Esophagus muscularis mucosa (tissue), 4 donors: Measurements from ENCODE around the gene SLC29A4. TPM values are rescaled to one million over a fixed set of nuclear protein-coding genes. Genes with fewer than 3 reads are reported as not detected.
"Not testable (repeated sequence)": the region's sequence is repeated elsewhere in the genome, so short reads cannot be mapped to it uniquely, and the experiment has no call there.

Experiments used
- DNase-seq: peaks from one replicate; pipeline ENCODE4 v3.0.0-alpha.2; 2017; ENCODE audit errors: extremely low spot score
- H3K27ac ChIP-seq, 4 donors: fragments of 200-600 bp; sonication (generic); replicated peaks in 1 of 4; 1 replicate in 3 of 4; 2 replicates in 1 of 4; pipeline ENCODE4 v1.5.1; 2016 to 2019; ENCODE audit warnings: mild to moderate bottlenecking in 1 of 4
- H3K27me3 ChIP-seq, 4 donors: fragments of 200-600 bp; sonication (generic); one replicate each; pipeline versions ENCODE4 v1.5.1 to v1.6.0; 2016 to 2019
- H3K36me3 ChIP-seq, 4 donors: fragments of 200-600 bp; sonication (generic); one replicate each; pipeline ENCODE4 v1.5.1; 2016 to 2019
- H3K4me1 ChIP-seq, 4 donors: fragments of 200-600 bp; sonication (generic); one replicate each; pipeline ENCODE4 v1.5.1; 2016 to 2019
- H3K4me3 ChIP-seq, 4 donors: fragments of 200-600 bp; sonication (generic); 1 replicate in 2 of 4; 2 replicates in 2 of 4; pipeline ENCODE4 v1.5.1; 2016 to 2019; ENCODE audit warnings: mild to moderate bottlenecking in 4 of 4, moderate library complexity in 1 of 4
- H3K9me3 ChIP-seq, 4 donors: fragments of 200-600 bp; sonication (generic); 1 replicate in 3 of 4; 2 replicates in 1 of 4; pipeline ENCODE4 v1.5.1; 2016 to 2019
- EP300 ChIP-seq: sonication (generic); formaldehyde crosslinking; IDR thresholded peaks from one replicate; pipeline ENCODE4 v1.6.1; 2017; ENCODE audit warnings: antibody characterized with exemption
- POLR2A ChIP-seq: fragments of 450-650 bp; IDR thresholded peaks from one replicate; pipeline ENCODE4 v1.6.1; 2017; ENCODE audit warnings: antibody characterized with exemption, moderate library complexity, mild to moderate bottlenecking, low read depth
- POLR2AphosphoS5 ChIP-seq, 2 donors: sonication (generic); formaldehyde crosslinking; IDR thresholded peaks; one replicate each; pipeline ENCODE4 v1.6.1; 2017; ENCODE audit warnings: antibody characterized with exemption in 2 of 2
- WGBS: methylation state at CpG from one replicate; pipeline ENCODE4 v1.1.5; 2018; 5-methylcytosine and 5-hydroxymethylcytosine counted together
- intact Hi-C: fragments of 100-400 bp; cut with DNase I; formaldehyde crosslinking; loops from one replicate; pipeline ENCODE4 v1.15.1; 2023
- total RNA-seq, 4 donors: library from RNA; depleted of rRNA; stranded (reverse); fragments of >200 nt; gene quantifications; one replicate each; pipeline versions ENCODE4 v1.1.0 to v1.2.1, GENCODE V29; 2016
- TF ChIP-seq, protein P1 (sequence below), 3 experiments: fragments of 200-600 bp in 2 of 3; fragments of 450-650 bp in 1 of 3; sonication (generic) in 2 of 3; IDR thresholded peaks; one replicate each; pipeline ENCODE4 v1.5.1; 2017 to 2019; ENCODE audit warnings: antibody characterized with exemption in 3 of 3, mild to moderate bottlenecking in 2 of 3, moderate library complexity in 1 of 3

SLC29A4 gene
- total RNA-seq, 4 donors from 2014 or later = 2.5 to 6.3 (median 4.1) TPM

DNA sequence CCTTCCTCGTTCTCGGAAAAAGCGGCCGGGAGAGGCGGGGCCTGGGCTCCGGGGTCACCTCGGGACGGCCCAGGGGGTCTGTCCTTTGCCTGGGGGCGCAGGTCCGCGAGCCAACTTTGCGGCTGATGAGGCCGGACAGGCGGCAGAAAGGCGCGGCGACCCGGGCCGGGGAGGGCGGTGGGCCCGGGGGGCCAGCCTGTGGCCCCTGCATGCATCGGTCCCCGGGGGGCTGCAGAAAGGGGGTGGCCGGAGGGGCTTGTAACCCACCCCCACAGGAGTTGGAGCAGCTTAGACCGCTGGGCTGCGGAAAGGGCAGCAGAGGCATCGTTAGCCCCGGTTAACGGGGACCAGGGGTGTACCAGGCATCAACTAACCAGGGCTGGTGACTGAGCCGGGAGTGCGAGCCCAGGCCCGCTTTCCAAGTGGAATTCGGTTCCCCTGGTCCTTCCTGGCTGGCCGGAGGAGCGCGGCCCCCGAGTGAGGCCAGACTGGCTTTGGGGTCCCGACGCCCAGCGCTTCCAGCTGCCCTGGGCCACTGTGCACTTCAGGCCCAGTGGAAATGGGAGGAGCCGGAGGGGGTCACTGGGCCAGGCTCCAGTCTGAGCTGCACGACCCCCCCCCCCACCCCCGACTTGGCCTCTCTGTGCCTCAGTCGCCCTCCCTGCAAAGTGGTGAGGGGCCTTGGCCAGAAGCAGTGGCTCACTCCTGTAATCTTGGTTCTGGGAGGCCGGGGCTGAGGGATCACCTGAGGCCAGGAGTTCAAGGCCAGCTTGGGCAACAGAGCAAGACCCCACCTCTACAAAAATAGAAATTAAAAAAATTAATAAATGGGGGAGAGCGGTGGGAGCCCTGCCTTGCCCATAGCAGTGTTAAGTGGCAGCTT lies 919 bp downstream of the SLC29A4 start:
- WGBS = 21% methylated on average over 30 of the region's 46 CpGs
- intact Hi-C loops = no loop called here
- H3K4me3 ChIP-seq = peak overlapping the region; percentile 57 to 69 (median 62)
- H3K9me3 ChIP-seq = no peaks in the 10 kb centered on the region
- DNase-seq = no peak
- peaks cover 8 to 28% (median 15%) of the 10 kb centered on the region in 4 donors for H3K4me1 ChIP-seq
- H3K27ac ChIP-seq = peak overlapping the region in 1 of 4 donors; percentile 53
- no peaks in the 10 kb centered on the region for H3K36me3 ChIP-seq
- H3K27me3 ChIP-seq = peaks cover 0 to 14% (median 0%) of the 10 kb centered on the region in 4 donors
- TF ChIP-seq, protein P1, sequence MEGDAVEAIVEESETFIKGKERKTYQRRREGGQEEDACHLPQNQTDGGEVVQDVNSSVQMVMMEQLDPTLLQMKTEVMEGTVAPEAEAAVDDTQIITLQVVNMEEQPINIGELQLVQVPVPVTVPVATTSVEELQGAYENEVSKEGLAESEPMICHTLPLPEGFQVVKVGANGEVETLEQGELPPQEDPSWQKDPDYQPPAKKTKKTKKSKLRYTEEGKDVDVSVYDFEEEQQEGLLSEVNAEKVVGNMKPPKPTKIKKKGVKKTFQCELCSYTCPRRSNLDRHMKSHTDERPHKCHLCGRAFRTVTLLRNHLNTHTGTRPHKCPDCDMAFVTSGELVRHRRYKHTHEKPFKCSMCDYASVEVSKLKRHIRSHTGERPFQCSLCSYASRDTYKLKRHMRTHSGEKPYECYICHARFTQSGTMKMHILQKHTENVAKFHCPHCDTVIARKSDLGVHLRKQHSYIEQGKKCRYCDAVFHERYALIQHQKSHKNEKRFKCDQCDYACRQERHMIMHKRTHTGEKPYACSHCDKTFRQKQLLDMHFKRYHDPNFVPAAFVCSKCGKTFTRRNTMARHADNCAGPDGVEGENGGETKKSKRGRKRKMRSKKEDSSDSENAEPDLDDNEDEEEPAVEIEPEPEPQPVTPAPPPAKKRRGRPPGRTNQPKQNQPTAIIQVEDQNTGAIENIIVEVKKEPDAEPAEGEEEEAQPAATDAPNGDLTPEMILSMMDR (IDR thresholded peaks at IDR 0.05) = no peak
- no peak for TF ChIP-seq EP300
- TF ChIP-seq POLR2A = no peak
- TF ChIP-seq POLR2AphosphoS5 (IDR thresholded peaks at IDR 0.05) = no peak

DNA sequence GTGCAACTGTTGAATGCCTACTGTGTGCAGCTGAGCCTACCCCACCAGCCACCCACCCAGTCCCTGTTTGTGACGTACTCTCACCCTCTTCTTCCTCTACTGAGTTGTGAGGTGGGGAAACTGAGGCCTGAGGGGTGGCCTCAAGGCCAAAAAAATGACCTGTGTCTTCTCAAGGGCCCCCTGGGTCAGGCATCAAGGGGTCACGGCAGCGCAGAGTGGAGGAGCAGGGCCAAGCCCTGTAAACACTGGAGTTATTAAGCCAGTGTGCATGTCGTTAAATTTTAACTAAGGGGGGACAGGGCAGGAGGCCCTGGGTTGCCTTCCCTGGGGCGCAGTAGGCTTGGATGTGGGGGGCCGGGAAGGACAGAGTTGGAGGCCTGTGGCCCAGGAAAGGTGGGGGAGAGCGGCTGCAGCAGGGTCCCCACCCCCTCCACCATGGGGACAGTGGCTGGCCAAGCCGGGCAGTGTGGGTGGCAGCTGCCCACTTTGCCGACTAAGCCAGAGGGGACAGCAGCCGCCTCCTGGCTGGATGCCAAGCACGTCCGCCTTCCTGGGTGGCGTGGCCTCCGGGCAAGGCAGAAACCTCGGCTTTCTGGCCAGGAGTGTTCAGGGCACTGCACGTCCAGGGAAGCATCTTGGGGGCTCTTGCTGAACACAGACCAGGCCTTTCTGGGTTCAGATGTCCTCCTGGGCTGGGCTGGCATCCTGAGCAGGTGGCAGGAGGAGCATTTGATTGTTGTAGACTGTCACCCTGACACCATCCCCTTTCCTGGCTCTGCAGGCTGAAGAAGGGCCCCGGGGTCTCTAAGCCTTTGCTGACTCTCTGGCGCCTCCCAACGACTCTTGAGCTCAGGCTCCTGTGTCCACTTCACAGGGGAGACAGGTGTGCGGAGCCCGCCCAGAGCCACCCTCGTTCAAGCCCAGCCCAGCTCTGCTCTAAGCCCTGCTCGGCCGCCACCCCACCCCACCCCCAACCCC lies 1.9 kb downstream of the SLC29A4 start:
- WGBS = 69% methylated on average over 14 of the region's 24 CpGs
- no peaks in the 10 kb centered on the region for H3K9me3 ChIP-seq
- H3K4me3 ChIP-seq = no peak overlapping the region
- H3K27ac ChIP-seq = no peak overlapping the region
- peaks cover 8 to 22% (median 12%) of the 10 kb centered on the region in 4 donors for H3K4me1 ChIP-seq
- no peaks in the 10 kb centered on the region for H3K36me3 ChIP-seq
- DNase-seq = no peak
- no peak for TF ChIP-seq POLR2AphosphoS5 (IDR thresholded peaks at IDR 0.05)
- no peak for TF ChIP-seq EP300
- TF ChIP-seq, protein P1 (IDR thresholded peaks at IDR 0.05) = no peak
- no peak for TF ChIP-seq POLR2A
- intact Hi-C loops = no loop called here
- H3K27me3 ChIP-seq = peaks cover 0 to 14% (median 0%) of the 10 kb centered on the region in 4 donors

DNA sequence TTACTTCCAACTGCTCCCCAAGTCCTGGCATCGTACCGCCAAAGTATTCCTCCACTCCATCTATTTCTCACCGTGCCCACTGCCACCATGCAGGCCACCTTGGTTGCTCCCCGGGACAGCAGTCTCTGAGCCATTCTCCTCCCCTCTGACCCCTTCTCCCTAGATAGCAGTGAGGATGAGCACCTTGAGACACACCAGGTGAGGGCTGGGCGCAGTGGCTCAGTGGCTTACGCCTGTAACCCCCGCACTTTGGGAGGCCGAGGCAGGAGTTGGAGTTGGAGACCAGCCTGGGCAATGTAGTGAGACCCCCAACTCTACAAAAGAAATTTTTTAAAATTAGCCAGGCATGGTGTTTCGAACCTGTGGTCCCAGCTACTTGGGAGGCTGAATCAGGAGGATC lies 4.2 kb downstream of the SLC29A4 start:
- H3K4me1 ChIP-seq = peaks cover 8 to 22% (median 12%) of the 10 kb centered on the region in 4 donors
- intact Hi-C loops = no loop called here
- no peak for TF ChIP-seq POLR2A
- TF ChIP-seq POLR2AphosphoS5 (IDR thresholded peaks at IDR 0.05) = no peak
- TF ChIP-seq EP300 = no peak
- TF ChIP-seq, protein P1 (IDR thresholded peaks at IDR 0.05) = no peak
- no peak overlapping the region for H3K4me3 ChIP-seq
- no peak overlapping the region for H3K27ac ChIP-seq
- peaks cover 0 to 14% (median 0%) of the 10 kb centered on the region in 4 donors for H3K27me3 ChIP-seq
- 95% methylated on average over 5 of the region's 9 CpGs for WGBS
- DNase-seq = no peak
- no peaks in the 10 kb centered on the region for H3K36me3 ChIP-seq
- no peaks in the 10 kb centered on the region for H3K9me3 ChIP-seq

DNA sequence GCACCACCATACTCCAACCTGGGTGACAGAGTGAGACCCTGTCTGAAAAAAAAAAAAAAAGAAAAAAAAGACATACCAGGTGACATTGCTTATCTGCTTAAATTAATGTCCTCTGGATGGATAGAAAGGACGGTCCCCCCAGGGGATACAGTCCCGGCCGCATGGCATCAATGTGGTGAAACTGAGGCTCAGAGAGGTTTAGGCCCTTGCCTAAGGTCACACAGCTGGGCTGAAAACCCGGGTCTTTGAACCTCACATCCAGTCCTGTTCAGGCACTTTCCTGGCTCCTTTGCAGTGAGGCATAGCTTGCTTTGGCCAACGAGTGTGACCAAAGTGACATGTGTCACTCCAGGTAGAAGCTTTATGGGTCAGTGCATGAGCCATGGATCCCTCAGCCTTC lies 4.6 kb downstream of the SLC29A4 start:
- H3K36me3 ChIP-seq, H3K9me3 ChIP-seq, intact Hi-C loops, H3K27ac ChIP-seq, H3K4me3 ChIP-seq, DNase-seq: not testable (repeated sequence)
- Histone ChIP-seq H3K27me3 (peaks cover 0 to 14% (median 0%) of the 10 kb centered on the region in 4 donors), H3K4me1 (peaks cover 8 to 22% (median 12%) of the 10 kb centered on the region in 4 donors)
- WGBS = 92% methylated on average over 5 of the region's 5 CpGs

DNA sequence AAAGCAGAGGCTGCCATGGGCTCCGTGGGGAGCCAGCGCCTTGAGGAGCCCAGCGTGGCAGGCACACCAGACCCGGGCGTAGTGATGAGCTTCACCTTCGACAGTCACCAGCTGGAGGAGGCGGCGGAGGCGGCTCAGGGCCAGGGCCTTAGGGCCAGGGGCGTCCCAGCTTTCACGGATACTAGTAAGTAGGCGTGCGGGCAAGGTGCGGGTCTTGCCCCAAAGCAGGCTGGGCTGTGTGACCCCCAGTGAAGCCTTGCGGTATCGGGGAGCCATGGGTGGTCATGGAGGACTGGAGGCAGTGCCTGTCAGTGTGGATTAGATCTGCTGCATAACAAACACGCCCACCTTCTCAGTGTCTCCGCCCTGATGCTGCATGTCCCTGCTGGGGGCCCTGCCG lies 5.1 kb downstream of the SLC29A4 start:
- intact Hi-C loops = no loop called here
- H3K36me3 ChIP-seq = no peaks in the 10 kb centered on the region
- H3K9me3 ChIP-seq = no peaks in the 10 kb centered on the region
- peaks cover 0 to 14% (median 0%) of the 10 kb centered on the region in 4 donors for H3K27me3 ChIP-seq
- H3K27ac ChIP-seq = no peak overlapping the region
- H3K4me1 ChIP-seq = peaks cover 8 to 22% (median 12%) of the 10 kb centered on the region in 4 donors
- 95% methylated on average over 18 of the region's 19 CpGs for WGBS
- no peak for DNase-seq
- no peak overlapping the region for H3K4me3 ChIP-seq
- no peak for TF ChIP-seq EP300
- TF ChIP-seq, protein P1 (IDR thresholded peaks at IDR 0.05) = no peak
- no peak for TF ChIP-seq POLR2AphosphoS5 (IDR thresholded peaks at IDR 0.05)
- no peak for TF ChIP-seq POLR2A

DNA sequence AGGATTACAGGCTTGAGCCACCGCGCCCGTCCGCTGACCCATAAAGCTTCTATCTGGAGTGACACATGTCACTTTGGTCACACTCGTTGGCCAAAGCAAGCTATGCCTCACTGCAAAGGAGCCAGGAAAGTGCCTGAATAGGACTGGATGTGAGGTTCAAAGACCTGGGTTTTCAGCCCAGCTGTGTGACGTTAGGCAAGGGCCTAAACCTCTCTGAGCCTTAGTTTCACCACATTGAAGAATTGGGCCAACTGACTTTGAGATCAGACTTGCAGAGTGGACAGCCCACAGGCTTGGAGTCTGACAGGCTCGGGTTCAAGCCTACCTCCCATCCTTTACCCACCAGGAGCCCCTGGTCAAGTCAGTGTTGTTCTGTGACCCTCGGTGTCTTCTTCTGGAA lies 5.8 kb downstream of the SLC29A4 start:
- H3K36me3 ChIP-seq, H3K27me3 ChIP-seq, H3K4me3 ChIP-seq, H3K9me3 ChIP-seq, DNase-seq, H3K27ac ChIP-seq, intact Hi-C loops: not testable (repeated sequence)
- H3K4me1 ChIP-seq = peaks cover 3 to 16% (median 7%) of the 10 kb centered on the region in 4 donors
- 98% methylated on average over 6 of the region's 8 CpGs for WGBS
